GM18858 (cell line): Measurements from ENCODE around the gene UPK3BL2.
"Not testable (repeated sequence)": the region's sequence is repeated elsewhere in the genome, so short reads cannot be mapped to it uniquely, and the experiment has no call there.

Experiments
- ATAC-seq: cut with Tn5 transposase; IDR thresholded peaks from one replicate; pipeline ENCODE4 v1.9.1; 2021; ENCODE audit not compliant: unreplicated experiment

UPK3BL2 gene

GRCh38 chr7:102532127-102532526 lies 11.4 kb downstream of the UPK3BL2 start:
- not testable (repeated sequence) for ATAC-seq

- not testable (repeated sequence) for ATAC-seq
These were observed 11.9 kb downstream of the UPK3BL2 start for GRCh38 chr7:102531583-102531982.

DNA sequence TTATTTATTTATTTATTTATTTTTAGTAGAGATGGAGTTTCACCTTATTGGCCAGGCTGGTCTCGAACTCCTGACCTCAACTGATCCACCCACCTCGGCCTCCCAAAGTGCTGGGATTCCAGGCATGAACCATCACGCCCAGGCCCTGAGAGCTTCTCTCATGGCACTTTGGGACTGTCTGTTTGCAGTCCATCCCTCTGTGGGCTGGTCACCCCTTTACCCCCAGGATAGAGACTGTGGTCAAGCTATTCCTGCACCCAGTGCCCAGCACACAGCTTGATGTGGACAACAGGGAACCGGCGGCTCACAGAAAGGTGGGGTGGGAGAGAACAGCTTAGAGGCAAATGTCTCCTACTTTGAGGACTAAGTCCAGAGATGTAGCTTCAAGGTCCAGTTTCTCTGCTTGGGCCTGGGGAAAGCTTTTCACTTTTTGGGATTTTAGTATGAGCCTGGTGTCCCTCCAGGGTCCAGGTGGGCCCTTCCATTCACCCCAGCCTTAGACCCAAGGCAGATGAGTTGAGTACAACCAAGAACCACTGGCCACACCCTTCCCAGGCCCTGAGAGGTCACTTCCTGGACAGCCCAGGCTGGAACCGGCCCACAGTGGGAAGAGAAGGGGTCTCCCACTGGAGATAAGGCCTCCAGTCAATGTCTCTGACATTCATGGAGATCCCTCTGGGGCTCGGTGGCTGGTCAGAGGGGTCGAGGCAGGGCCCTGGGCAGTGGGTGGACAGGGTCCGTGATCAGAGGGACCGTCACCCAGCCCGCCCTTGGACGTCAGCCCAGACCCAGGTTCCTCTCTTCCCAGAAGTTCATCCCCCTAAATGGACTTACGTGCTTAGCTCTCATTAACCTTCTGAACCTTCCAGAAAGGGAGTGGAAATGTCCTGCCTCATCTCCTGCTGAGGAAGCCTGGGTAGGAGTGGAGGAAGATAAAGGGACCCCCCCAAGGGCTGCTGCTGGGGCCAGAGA lies 15.4 kb downstream of the UPK3BL2 start:
- ATAC-seq = not testable (repeated sequence)

DNA sequence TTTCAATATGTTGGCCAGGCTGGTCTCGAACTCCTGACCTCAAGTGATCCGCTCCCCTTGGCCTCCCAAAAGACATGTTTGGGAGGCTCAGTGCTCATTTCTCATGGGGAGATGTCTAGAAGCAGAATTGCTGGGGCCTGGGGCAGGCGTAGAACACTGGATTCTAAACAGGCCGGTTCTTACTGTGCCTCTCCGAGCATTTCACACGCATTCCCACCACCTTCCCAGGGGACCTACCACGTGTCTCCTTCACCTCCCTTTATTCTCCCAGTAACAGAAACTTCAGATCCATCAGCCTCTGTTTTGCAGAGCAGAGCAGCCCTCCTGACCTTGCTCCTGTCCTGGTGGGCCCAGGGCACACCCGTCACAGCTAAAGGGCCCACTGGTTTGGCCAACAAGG lies 16.3 kb downstream of the UPK3BL2 start:
- ATAC-seq = not testable (repeated sequence)

- not testable (repeated sequence) for ATAC-seq
These were observed 18.7 kb downstream of the UPK3BL2 start for GRCh38 chr7:102524803-102525202.

DNA sequence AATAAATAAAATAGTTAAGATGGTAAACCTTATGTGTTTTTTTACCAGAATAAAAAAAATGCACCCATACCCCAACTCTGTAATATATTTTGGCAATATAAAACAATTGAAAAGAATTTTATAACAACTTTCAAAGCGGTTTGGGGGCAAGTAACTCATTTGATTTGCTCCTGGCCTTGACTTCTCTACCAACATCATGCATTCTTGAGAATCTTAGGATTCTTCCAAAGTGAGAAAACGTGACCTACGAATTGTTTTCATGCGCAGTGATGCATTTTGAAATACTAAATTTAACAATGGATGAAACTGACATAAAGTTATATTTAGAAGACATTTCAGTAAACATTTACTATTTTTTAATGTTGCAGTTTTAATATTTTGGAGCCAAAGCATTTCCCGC lies 22.7 kb downstream of the UPK3BL2 start:
- ATAC-seq = not testable (repeated sequence)

DNA sequence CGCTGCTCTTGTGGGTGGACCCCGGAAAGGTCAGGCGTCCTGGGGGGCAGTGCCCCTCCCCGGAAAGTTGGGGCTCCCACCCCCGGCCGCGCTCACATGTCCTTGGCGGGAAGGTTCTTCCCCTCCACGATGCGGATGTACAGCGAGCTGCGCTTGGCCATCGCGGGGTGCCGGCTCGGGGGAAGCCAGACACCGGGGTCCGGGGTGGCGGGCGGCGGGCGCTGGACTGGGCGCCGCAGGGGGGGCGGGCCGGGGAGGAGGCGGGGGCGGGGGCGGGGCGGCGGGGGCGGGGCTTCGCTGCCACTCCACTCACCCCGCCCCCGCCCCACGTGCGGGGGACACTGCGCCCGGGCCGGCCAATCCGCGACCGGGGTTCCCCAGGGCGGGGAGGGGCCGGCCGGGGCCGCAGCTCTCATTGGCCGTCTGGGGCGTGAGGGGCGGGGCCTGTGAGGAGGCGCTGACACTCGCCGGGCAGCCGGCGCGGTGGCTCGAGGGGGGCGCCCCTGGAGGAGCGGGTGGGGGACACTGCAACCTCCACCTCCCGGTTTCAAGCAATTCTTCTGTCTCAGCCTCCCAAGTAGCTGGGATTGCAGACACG lies 25.8 kb downstream of the UPK3BL2 start, which contains the start of gene RASA4B:
TSS of gene RASA4B (minus strand) at position 228 of the 598 bp plus-strand sequence. CDS start at position 161, 67 bp downstream.
- ATAC-seq = peak; percentile 38

DNA sequence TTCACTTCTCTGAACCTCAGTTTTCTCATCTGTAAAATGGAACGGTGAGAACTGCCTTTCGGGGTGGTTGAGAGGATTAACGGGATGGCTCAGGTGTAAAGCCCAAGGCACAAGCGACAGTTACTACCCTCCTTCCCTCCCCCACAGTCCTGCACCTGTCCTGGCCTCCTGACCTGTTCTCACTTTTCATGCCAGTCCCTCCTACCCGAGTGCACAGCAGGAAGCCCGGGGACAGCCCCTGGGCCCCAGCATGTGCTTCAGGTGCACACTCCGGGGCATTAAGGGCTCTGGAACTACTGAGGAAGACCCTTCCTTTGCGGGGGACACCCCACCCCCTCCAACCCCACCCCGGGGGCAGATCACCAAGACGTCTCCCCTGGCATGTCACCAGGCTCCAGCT lies 26.5 kb downstream of the UPK3BL2 start:
- ATAC-seq = not testable (repeated sequence)

DNA sequence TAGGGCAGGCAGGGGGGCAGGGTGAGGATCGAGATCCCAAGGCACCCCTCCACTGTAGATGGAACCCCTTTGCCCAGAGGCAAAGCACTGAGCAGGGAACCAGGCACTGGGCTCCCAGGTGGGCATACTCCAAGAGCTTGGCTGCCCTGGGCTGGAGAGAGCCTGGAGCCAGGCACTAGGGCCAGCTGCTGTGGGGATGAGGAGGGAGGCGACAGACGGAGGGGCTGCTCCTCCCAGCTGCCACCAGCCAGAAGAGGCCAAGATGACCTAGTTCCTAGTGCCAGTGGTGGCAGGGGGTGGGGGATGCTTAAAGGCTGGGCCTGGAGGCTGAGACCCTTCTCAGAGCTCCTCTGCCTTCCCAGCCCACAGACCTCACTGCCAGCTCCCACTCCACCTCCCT lies 27.6 kb downstream of the UPK3BL2 start:
- ATAC-seq = not testable (repeated sequence)

DNA sequence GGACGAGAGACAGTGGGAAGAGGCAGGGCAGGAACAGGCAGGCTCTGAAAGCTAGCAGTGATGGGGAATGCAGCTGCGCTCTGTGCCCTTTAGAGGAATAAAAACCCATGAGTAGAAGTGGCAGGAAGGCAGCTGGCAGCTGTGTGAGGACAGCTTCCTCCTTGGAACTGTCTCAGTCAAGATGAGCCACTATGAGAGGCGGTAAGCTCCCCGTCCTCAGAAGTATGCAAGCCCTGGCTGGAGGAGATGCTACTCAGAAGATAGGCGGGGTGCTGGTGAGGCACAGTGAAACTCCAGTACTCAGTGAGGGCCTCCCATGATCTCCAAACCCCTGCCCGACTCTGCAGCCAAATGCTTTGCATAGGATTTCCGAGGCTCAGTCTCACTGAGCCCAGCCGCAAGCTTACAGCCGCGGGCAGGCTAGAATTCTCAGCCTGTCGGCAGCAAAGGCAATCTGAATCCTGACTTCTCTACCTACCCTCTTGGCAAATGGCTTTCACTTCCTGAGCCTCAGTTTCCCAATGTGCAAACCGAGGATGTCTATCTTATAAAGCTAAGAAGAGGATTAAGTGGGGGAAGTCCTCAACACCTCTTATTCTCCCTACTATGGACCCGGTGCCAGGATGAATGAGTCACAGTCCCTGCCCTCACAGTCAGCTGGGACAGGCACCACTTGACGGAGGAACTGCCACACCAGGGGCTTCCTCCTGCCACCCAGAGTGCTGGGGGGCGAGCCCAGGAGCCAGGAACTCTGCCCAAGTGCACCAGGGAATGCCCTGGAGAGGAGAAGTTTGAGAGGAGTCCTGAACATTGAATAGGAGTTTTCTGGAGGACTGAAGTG lies 28.4 kb downstream of the UPK3BL2 start:
- ATAC-seq = peak; percentile 70

- not testable (repeated sequence) for ATAC-seq
These were observed 30.8 kb downstream of the UPK3BL2 start for GRCh38 chr7:102512642-102513221.

GRCh38 chr7:102511860-102512522 lies 31.5 kb downstream of the UPK3BL2 start:
- not testable (repeated sequence) for ATAC-seq

DNA sequence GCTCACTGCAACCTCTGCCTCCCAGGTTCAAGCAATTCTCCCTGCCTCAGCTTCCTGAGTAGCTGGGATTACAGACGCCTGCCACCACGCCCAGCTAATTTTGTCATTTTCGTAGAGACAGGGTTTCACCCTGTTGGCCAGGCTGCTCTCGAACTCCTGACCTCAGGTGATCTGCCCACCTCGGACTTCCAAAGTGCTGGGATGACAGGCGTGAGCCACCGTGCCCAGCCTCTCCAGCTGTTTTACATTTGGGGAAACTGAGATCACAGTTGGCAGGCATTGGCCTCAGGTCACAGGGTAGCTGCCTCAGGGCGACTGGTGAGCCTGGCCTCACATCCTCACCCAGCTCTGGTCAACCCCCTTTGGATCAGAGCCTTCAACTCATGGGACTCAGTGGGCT lies 32.9 kb downstream of the UPK3BL2 start:
- not testable (repeated sequence) for ATAC-seq

DNA sequence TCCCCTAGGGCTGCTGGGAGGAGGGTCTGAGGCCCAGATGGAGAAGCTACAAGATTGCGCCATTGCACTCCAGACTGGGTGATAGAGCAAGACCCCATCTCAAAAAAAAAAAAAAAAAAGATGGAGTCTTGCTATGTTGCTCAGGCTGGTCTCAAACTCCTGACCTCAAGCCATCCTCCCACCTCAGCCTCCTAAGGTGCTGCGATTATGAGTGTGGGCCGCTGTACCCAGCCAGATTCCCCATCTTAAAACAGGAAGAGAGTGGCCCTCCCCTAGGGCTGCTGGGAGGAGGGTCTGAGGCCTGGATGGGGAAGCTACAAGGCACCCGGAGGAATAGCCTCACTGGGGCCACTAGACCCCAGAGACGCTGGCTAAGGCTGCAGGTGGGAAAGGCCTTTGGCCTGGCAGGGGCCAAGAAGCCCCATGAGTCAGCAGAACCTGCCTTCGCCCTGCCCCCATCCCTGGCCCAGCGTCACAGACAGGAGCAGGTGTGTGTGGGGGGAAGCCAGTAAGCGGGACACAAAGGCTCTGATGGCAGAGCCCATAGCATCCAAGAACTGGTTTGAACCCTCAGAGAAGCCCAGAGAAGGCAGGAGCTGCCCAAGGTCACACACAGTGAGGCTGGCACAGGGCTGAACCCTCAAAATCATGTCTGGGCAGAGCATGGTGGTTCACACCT lies 35.9 kb downstream of the UPK3BL2 start:
- not testable (repeated sequence) for ATAC-seq

- not testable (repeated sequence) for ATAC-seq
These were observed 38.0 kb downstream of the UPK3BL2 start for GRCh38 chr7:102505298-102506185.

DNA sequence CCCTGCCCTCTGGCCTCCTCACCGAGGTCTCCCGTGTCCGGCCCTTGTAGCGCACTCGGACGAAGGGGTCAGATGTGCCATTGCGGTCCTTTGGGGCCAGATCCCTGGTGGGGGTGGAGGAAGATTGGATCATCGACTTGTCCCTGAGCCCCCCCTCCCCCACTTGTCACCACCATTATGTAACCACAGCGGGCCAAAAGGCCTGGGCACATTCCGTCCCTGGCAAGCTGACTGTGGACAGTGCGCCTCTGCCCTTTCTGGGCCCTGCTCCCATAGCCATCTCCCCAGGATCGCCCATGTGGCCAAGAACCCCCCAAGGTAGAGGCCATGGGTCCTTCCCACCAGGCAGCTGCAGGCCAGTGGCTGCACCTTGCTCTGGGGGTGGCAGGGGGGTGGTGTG lies 40.4 kb downstream of the UPK3BL2 start:
- ATAC-seq = not testable (repeated sequence)

DNA sequence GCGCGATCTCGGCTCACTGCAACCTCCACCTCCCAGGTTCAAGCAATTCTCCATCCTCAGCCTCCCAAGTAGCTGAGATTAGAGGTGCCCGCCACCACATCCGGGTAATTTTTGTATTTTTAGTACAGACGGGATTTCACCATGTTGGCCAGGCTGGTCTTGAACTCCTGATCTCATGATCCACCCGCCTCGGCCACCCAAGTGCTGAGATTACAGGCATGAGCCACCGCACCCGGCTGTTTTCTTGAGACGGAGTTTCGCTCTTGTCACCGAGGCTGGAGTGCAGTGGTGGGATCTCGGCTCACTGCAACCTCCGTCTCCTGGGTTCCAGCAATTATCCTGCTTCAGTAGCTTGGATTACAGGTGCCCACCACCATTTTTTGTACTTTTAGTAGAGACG lies 45.2 kb downstream of the UPK3BL2 start:
- not testable (repeated sequence) for ATAC-seq

DNA sequence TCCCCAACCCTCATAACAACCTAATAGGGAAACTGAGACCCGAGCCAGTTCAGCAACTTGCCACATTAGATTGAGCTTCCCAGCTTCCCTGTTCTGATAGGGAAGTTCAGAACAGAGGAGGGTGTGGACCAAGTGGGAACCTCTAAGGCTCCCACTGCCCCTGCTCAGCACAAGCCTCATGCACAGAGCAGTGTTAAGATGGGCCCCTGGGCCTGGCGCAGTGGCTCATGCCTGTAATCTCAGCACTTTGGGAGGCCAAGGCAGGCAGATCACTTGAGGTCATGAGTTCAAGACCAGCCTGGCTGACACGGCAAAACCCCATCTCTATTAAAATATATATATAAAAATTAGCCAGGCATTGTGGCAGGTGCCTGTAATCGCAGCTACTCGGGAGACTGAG lies 46.2 kb downstream of the UPK3BL2 start:
- ATAC-seq = not testable (repeated sequence)
